HCT116 (cell line): ENCODE measurements around the gene CIDEA. TPM values are rescaled to one million over a fixed set of nuclear protein-coding genes. Genes with fewer than 3 reads are reported as not detected.

Experiments used
- ATAC-seq: fragments of 200-7000 bp; cut with Tn5 transposase; 2 replicates; pipeline ENCODE4 v1.9.1; 2020; ENCODE audit warnings: mild to moderate bottlenecking, moderate library complexity
- BruUV-seq: library from RNA; stranded (reverse); fragments of 400-500 nt; replicated peaks from 2 replicates; lab custom pipeline; 2021; lab: Mats Ljungman, UMichigan
- CTCF ChIA-PET: fragments of 300-600 bp; sonication (Branson Sonifier 250); formaldehyde crosslinking; loops from one replicate; lab custom pipeline; 2021; ENCODE audit warnings: antibody characterized with exemption; lab: Charles Lee
- POLR2A ChIA-PET: fragments of 300-600, 350-600 bp; sonication (Branson Sonifier 250); formaldehyde crosslinking; loops from one replicate; lab custom pipeline; 2021; ENCODE audit warnings: antibody characterized with exemption; lab: Charles Lee
- RAD21 ChIA-PET, 2 experiments: fragments of 300-600 bp; sonication (Branson Sonifier 250); formaldehyde crosslinking; loops; one replicate each; lab custom pipeline; 2023; ENCODE audit warnings: low total read pairs in 2 of 2; ENCODE audit not compliant: uncharacterized antibody in 2 of 2, unreplicated experiment in 2 of 2, low non-redundant PET in 1 of 2; lab: Charles Lee
- DNase-seq: peaks from one replicate; pipeline ENCODE4 v3.0.0-alpha.2; 2010; ENCODE audit warnings: low read depth, low spot score
- H2AFZ ChIP-seq: fragments of 200-600 bp; shearing (Covaris generic), sonication (generic); 2 replicates; pipeline ENCODE4 v1.6.1; 2017; ENCODE audit warnings: low read depth, mixed run types, mixed read lengths, antibody characterized with exemption, low read length; ENCODE audit not compliant: poor library complexity, severe bottlenecking
- H3K27ac ChIP-seq: 2 replicates; pipeline ENCODE4 v1.5.1; 2012; ENCODE audit warnings: low read depth, low read length
- H3K27me3 ChIP-seq: fragments of 200-600 bp; sonication (generic); 2 replicates; pipeline ENCODE4 v1.6.1; 2016; ENCODE audit warnings: mixed run types, low read length, mixed read lengths; ENCODE audit not compliant: insufficient read depth
- H3K36me3 ChIP-seq, 2 experiments: fragments of 200-500 bp in 1 of 2; fragments of 200-600 bp in 1 of 2; sonication (Bioruptor generic) in 1 of 2; sonication (generic) in 1 of 2; 2 replicates each; pipeline versions ENCODE4 v1.5.1 to v1.6.1; 2014 to 2016; ENCODE audit warnings: low read length in 2 of 2, inconsistent platforms in 1 of 2, mixed read lengths in 1 of 2, mixed run types in 1 of 2; ENCODE audit not compliant: insufficient read depth in 2 of 2, control insufficient read depth in 1 of 2
- H3K4me1 ChIP-seq, 2 experiments: fragments of 200-600 bp in 1 of 2; sonication (generic) in 1 of 2; 2 replicates each; pipeline versions ENCODE4 v1.5.1 to v1.6.1; 2012 to 2017; ENCODE audit warnings: low read length in 2 of 2, inconsistent platforms in 1 of 2, mild to moderate bottlenecking in 1 of 2, mixed read lengths in 1 of 2, mixed run types in 1 of 2, moderate library complexity in 1 of 2; ENCODE audit not compliant: insufficient read depth in 2 of 2, control insufficient read depth in 1 of 2
- H3K4me2 ChIP-seq: fragments of 200-600 bp; sonication (generic); 2 replicates; pipeline ENCODE4 v1.6.1; 2017; ENCODE audit warnings: mixed run types, low read length, mixed read lengths
- H3K4me3 ChIP-seq, 2 experiments: fragments of 200-600 bp in 1 of 2; sonication (generic) in 1 of 2; replicated peaks in 1 of 2; 2 replicates each; pipeline ENCODE4 v1.5.1; 2011 to 2016; ENCODE audit warnings: low read length in 2 of 2, control low read depth in 1 of 2, low read depth in 1 of 2, mild to moderate bottlenecking in 1 of 2, mixed read lengths in 1 of 2, mixed run types in 1 of 2
- H3K79me2 ChIP-seq: fragments of 200-600 bp; sonication (generic); 2 replicates; pipeline ENCODE4 v1.6.1; 2017; ENCODE audit warnings: mild to moderate bottlenecking, mixed run types, low read length, moderate library complexity, mixed read lengths; ENCODE audit not compliant: insufficient read depth
- H3K9ac ChIP-seq: fragments of 200-600 bp; sonication (generic); 2 replicates; pipeline ENCODE4 v1.6.1; 2016; ENCODE audit warnings: low read length, mixed read lengths
- H3K9me2 ChIP-seq: fragments of 200-600 bp; sonication (generic), shearing (Covaris generic); 2 replicates; pipeline ENCODE4 v1.6.1; 2017; ENCODE audit warnings: mixed run types, mild to moderate bottlenecking, moderate library complexity; ENCODE audit not compliant: insufficient read depth
- H3K9me3 ChIP-seq, 2 experiments: fragments of 200-500 bp in 1 of 2; fragments of 200-600 bp in 1 of 2; sonication (Bioruptor generic) in 1 of 2; sonication (generic) in 1 of 2; 2 replicates each; pipeline ENCODE4 v1.6.1; 2014 to 2017; ENCODE audit warnings: low read length in 2 of 2, mixed read lengths in 2 of 2, inconsistent platforms in 1 of 2, low read depth in 1 of 2, mild to moderate bottlenecking in 1 of 2, mixed run types in 1 of 2, moderate library complexity in 1 of 2; ENCODE audit not compliant: control insufficient read depth in 1 of 2, insufficient read depth in 1 of 2
- H4K20me1 ChIP-seq: fragments of 200-600 bp; sonication (generic), shearing (Covaris generic); 2 replicates; pipeline ENCODE4 v1.6.1; 2017; ENCODE audit warnings: mixed run types, mild to moderate bottlenecking, moderate library complexity; ENCODE audit not compliant: insufficient read depth
- CBX3 ChIP-seq: IDR thresholded peaks from 2 replicates; pipeline ENCODE4 v1.6.1; 2012; ENCODE audit warnings: low read depth
- EZH2phosphoT487 ChIP-seq: fragments of 200-600 bp; IDR thresholded peaks from 2 replicates; pipeline ENCODE4 v1.6.1; 2018; ENCODE audit warnings: antibody characterized with exemption, borderline replicate concordance
- SIN3A ChIP-seq: IDR thresholded peaks from 2 replicates; pipeline ENCODE4 v1.6.1; 2012; ENCODE audit warnings: low read depth
- TCF7L2 ChIP-seq: IDR thresholded peaks from 2 replicates; pipeline ENCODE4 v1.7.0; 2011; ENCODE audit warnings: borderline replicate concordance, inconsistent platforms; ENCODE audit not compliant: insufficient read depth, insufficient read length; ENCODE audit errors: extremely low read depth
- YY1 ChIP-seq: IDR thresholded peaks from 2 replicates; pipeline ENCODE4 v1.6.1; 2011; ENCODE audit warnings: low read length, low read depth, moderate library complexity, mild to moderate bottlenecking; ENCODE audit not compliant: insufficient replicate concordance; ENCODE audit errors: extremely low read depth
- intact Hi-C: fragments of 100-400 bp; cut with micrococcal nuclease; formaldehyde crosslinking; loops from 2 replicates; pipeline ENCODE4 v1.10.0; 2022
- total RNA-seq: library from RNA; stranded (reverse); gene quantifications from one replicate; pipeline ENCODE4 v1.2.1, GENCODE V29; 2021; ENCODE audit not compliant: unreplicated experiment
- TF ChIP-seq, protein P1 (sequence below): IDR thresholded peaks from 2 replicates; pipeline ENCODE4 v1.6.1; 2012
- TF ChIP-seq, protein P2 (sequence below), 3 experiments: fragments of 200-600 bp in 1 of 3; sonication (generic) in 1 of 3; IDR thresholded peaks in 2 of 3; conservative IDR thresholded peaks in 1 of 3; 2 replicates each; pipeline ENCODE4 v1.5.1; 2012 to 2017; ENCODE audit warnings: low read depth in 2 of 3, low read length in 2 of 3, antibody characterized with exemption in 1 of 3, borderline replicate concordance in 1 of 3, control low read depth in 1 of 3, mild to moderate bottlenecking in 1 of 3, mixed read lengths in 1 of 3, mixed run types in 1 of 3, moderate library complexity in 1 of 3; ENCODE audit not compliant: insufficient read depth in 1 of 3

The CIDEA gene
- total RNA-seq, 1 experiment from 2014 or later, result not detected

DNA sequence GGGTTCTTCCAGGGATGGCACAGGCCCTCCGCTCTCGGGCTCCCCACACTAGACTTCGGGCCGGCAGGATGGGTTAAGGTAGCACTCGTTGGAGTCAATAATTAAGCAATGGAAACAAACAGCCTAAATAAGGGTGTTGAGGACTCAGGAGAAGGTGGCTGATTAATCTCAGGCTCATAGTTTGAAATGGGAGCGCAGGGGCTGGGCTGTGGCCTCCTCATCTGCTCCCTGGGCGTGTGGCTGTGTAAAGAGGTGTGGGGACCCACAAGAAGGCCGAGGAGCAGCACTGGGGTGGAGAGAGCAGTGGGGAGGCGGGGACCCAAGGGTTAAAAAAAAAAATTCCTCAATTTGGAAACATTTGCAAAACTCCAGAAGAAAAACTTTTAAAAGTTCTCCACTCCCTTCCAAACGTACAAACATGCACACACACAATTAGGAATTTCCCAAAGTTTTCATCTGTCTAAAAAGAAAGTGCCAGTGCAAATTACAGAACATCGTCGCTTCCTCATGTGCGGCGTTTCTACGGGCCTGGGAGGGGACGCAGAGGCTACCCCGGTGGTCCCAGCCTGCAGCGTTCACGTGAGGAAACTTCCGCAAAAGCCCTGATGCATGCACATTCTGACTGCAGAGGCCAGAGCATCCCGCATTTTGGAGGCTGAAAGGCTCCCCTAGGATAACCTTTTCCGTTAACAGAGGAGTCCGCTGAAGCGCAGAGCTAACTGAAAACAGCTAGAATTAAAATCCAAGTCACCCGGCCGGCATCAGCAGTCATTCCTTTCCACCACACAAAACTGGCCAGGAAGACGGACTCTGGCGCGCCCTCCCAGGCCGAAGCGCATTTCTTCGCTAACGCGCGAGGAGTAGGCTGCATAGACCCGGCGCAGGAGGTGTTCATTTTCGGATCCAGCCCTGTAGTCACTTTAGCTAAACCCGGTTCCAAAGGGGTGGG lies 52.9 kb downstream of the CIDEA start:
- peaks cover 0 to 5% of the 10 kb centered on the region in 2 experiments; a peak in 1 of 4 replicates for H3K9me3 ChIP-seq
- peaks cover 10 to 24% of the 10 kb centered on the region in 2 experiments for H3K36me3 ChIP-seq
- H3K27ac ChIP-seq, result no peak overlapping the region
- ChIA-PET POLR2A (interaction anchor here (1.2 to 1.9 kb wide), 2 partner anchors 11 to 70 kb away, joined by 3 to 4 read pairs; partner anchors contain the start of gene AFG3L2), RAD21 (no interaction called here)
- peak overlapping the region; percentile 92 for H3K9ac ChIP-seq
- ATAC-seq, result no peak
- BruUV-seq, result TSS peak; percentile 84
- H3K4me3 ChIP-seq, result peak overlapping the region; percentile 39 to 73
- no peak overlapping the region for H2AFZ ChIP-seq
- TF ChIP-seq, protein P1, sequence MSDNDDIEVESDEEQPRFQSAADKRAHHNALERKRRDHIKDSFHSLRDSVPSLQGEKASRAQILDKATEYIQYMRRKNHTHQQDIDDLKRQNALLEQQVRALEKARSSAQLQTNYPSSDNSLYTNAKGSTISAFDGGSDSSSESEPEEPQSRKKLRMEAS, result no peak
- TF ChIP-seq EZH2phosphoT487, result no peak
- TF ChIP-seq YY1, result no peak
- no peak for TF ChIP-seq CBX3
- TF ChIP-seq, protein P2, sequence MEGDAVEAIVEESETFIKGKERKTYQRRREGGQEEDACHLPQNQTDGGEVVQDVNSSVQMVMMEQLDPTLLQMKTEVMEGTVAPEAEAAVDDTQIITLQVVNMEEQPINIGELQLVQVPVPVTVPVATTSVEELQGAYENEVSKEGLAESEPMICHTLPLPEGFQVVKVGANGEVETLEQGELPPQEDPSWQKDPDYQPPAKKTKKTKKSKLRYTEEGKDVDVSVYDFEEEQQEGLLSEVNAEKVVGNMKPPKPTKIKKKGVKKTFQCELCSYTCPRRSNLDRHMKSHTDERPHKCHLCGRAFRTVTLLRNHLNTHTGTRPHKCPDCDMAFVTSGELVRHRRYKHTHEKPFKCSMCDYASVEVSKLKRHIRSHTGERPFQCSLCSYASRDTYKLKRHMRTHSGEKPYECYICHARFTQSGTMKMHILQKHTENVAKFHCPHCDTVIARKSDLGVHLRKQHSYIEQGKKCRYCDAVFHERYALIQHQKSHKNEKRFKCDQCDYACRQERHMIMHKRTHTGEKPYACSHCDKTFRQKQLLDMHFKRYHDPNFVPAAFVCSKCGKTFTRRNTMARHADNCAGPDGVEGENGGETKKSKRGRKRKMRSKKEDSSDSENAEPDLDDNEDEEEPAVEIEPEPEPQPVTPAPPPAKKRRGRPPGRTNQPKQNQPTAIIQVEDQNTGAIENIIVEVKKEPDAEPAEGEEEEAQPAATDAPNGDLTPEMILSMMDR (IDR thresholded peaks at IDR 0.05 in 2 of 3, conservative IDR thresholded peaks at IDR 0.05 in 1 of 3; ENCODE audit: borderline replicate concordance in 1 of 3, insufficient read depth in 1 of 3, low read depth in 2 of 3, low read length in 2 of 3), result no peak
- TF ChIP-seq SIN3A, result no peak
- no peak for TF ChIP-seq TCF7L2
- TF ChIP-seq, all 23 proteins: peak for 0
- H3K9me2 ChIP-seq, result no peaks in the 10 kb centered on the region
- peak overlapping the region; percentile 90 for H3K4me2 ChIP-seq
- peaks cover 35% of the 10 kb centered on the region for H3K79me2 ChIP-seq
- CTCF ChIA-PET, result no interaction called here
- DNase-seq, result no peak
- no peaks in the 10 kb centered on the region for H3K27me3 ChIP-seq
- peaks cover 13 to 19% of the 10 kb centered on the region in 2 experiments for H3K4me1 ChIP-seq
- H4K20me1 ChIP-seq, result no peaks in the 10 kb centered on the region
- intact Hi-C loops, result no loop called here
